Right lobe of liver (tissue), 6 donors: ENCODE data around the gene XRCC4. TPM values are rescaled to one million over a fixed set of nuclear protein-coding genes. Genes with fewer than 3 reads are reported as not detected.

Experiments used
- ATAC-seq, 4 donors: fragments of 200-7000 bp; cut with Tn5 transposase; one replicate each; pipeline ENCODE4 v1.9.1; 2020; ENCODE audit warnings: mild to moderate bottlenecking in 4 of 4, moderate library complexity in 4 of 4
- DNase-seq, 3 donors: peaks; one replicate each; pipeline ENCODE4 v3.0.0-alpha.2; 2020
- H3K27ac ChIP-seq, 3 donors: fragments of 200-600 bp; one replicate each; pipeline ENCODE4 v1.8.0; 2022
- H3K27me3 ChIP-seq, 2 donors: fragments of 200-600 bp; one replicate each; pipeline ENCODE4 v1.8.0; 2022
- H3K36me3 ChIP-seq, 4 donors: fragments of 200-600 bp; sonication (generic) in 1 of 4; one replicate each; pipeline versions ENCODE4 v1.5.1 to v1.8.0; 2017 to 2022; ENCODE audit warnings: control low read depth in 1 of 4
- H3K4me1 ChIP-seq, 4 donors: fragments of 200-600 bp; sonication (generic) in 1 of 4; one replicate each; pipeline versions ENCODE4 v1.5.1 to v1.8.0; 2017 to 2022; ENCODE audit warnings: control low read depth in 1 of 4
- H3K4me3 ChIP-seq, 3 donors: fragments of 200-600 bp; one replicate each; pipeline ENCODE4 v1.8.0; 2022
- H3K9me3 ChIP-seq, 4 donors: fragments of 200-600 bp; sonication (generic) in 1 of 4; one replicate each; pipeline versions ENCODE4 v1.5.1 to v1.8.0; 2017 to 2022; ENCODE audit warnings: control low read depth in 1 of 4
- POLR2A ChIP-seq: fragments of 450-650 bp; IDR thresholded peaks from one replicate; pipeline ENCODE4 v1.6.1; 2017; ENCODE audit warnings: antibody characterized with exemption, mild to moderate bottlenecking
- WGBS: methylation state at CpG from one replicate; pipeline ENCODE4 v1.1.6; 2018; ENCODE audit warnings: low coverage, low lambda C conversion rate; ENCODE audit not compliant: insufficient coverage; ENCODE audit errors: missing lambda C conversion rate; 5-methylcytosine and 5-hydroxymethylcytosine counted together
- intact Hi-C, 2 donors: fragments of 100-400 bp; cut with DNase I; formaldehyde crosslinking; loops; one replicate each; pipeline versions ENCODE4 v1.11.2 to v1.14.1; 2022
- total RNA-seq, 6 experiments: library from RNA; depleted of rRNA in 2 of 6; stranded (reverse); fragments of >200 nt in 2 of 6; fragmentation: NEBNext Ultra II Directional in 3 of 6; extraction: Animal tissue kit (Norgen Biotek cat#: 25700) in 3 of 6; gene quantifications; one replicate each; pipeline versions ENCODE4 v1.1.0 to v1.2.4, GENCODE V29; 2016 to 2023
- TF ChIP-seq, protein P1 (sequence below), 4 donors: fragments of 200-600 bp in 3 of 4; fragments of 450-650 bp in 1 of 4; IDR thresholded peaks; one replicate each; pipeline versions ENCODE4 v1.5.1 to v1.8.0; 2016 to 2022; ENCODE audit warnings: antibody characterized with exemption in 4 of 4, mild to moderate bottlenecking in 2 of 4
- donor health status: DM: no; HTN: yes; CAD: no.
- donor health status: DM: no; HTN: no; CAD: no.
- donor health status: DM: no; HTN: no; CAD: no.
- donor health status: DM: no; HTN: yes; CAD: no.
- donor health status: DM: no; HTN: yes; CAD: no.

The XRCC4 gene
- total RNA-seq, 6 experiments from 2014 or later = 1.6 to 4.8 (median 2.5) TPM

DNA sequence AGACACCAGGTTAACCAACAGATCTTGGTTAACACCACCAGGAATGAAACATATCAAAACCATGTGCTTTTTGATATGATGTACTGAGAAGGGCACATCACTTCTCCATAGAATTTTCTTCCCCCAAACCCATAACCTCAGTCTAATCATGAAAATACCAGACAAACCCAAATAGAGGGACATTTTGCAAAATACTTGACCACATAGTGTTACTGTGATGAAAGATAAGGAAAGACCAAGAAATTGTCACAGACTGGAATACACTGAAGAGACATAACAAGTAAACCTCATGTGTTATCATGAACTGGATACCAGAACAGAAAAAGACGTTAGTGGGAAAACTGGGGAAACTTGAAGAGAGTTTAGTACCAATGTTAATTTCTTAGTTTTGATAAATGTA, 319.3 kb downstream of the XRCC4 start:
- no peaks in the 10 kb centered on the region for H3K9me3 ChIP-seq
- intact Hi-C loops = no loop called here
- no peak for TF ChIP-seq POLR2A
- TF ChIP-seq, protein P1, sequence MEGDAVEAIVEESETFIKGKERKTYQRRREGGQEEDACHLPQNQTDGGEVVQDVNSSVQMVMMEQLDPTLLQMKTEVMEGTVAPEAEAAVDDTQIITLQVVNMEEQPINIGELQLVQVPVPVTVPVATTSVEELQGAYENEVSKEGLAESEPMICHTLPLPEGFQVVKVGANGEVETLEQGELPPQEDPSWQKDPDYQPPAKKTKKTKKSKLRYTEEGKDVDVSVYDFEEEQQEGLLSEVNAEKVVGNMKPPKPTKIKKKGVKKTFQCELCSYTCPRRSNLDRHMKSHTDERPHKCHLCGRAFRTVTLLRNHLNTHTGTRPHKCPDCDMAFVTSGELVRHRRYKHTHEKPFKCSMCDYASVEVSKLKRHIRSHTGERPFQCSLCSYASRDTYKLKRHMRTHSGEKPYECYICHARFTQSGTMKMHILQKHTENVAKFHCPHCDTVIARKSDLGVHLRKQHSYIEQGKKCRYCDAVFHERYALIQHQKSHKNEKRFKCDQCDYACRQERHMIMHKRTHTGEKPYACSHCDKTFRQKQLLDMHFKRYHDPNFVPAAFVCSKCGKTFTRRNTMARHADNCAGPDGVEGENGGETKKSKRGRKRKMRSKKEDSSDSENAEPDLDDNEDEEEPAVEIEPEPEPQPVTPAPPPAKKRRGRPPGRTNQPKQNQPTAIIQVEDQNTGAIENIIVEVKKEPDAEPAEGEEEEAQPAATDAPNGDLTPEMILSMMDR (IDR thresholded peaks at IDR 0.05) = no peak
- DNase-seq (no peak), ATAC-seq (no peak)
- H3K4me3 ChIP-seq = no peak overlapping the region
- H3K4me1 ChIP-seq = no peaks in the 10 kb centered on the region
- H3K36me3 ChIP-seq = no peaks in the 10 kb centered on the region
- H3K27ac ChIP-seq = no peak overlapping the region
- no peaks in the 10 kb centered on the region for H3K27me3 ChIP-seq
- 50% methylated on average over 1 of the region's 1 CpG for WGBS

DNA sequence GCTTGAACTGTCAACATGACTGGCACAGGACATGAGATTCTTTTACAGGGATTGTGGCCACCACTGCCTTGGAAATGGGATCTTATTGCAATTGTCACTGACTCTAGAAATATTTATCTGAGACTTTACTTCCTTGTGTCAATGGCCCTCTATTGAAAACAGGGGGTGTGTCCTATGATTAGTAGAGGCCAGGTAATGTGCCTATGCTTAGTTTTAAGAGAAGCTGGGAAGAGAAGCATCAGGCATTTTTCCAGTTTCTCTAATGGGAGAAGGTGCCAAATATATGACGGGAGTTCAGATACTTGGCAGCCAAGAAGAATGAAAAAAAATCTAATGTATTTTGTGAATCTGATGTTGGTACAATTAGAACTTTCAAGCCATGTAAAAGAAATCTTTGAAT, 320.3 kb downstream of the XRCC4 start:
- Histone ChIP-seq H3K27me3 (no peaks in the 10 kb centered on the region), H3K36me3 (no peaks in the 10 kb centered on the region), H3K4me3 (no peak overlapping the region), H3K9me3 (no peaks in the 10 kb centered on the region), H3K27ac (no peak overlapping the region), H3K4me1 (no peaks in the 10 kb centered on the region)
- no peak for DNase-seq
- no peak for ATAC-seq
- intact Hi-C loops = no loop called here
- 75% methylated on average over 1 of the region's 1 CpG for WGBS
- no peak for TF ChIP-seq POLR2A
- TF ChIP-seq, protein P1 (IDR thresholded peaks at IDR 0.05) = no peak

DNA sequence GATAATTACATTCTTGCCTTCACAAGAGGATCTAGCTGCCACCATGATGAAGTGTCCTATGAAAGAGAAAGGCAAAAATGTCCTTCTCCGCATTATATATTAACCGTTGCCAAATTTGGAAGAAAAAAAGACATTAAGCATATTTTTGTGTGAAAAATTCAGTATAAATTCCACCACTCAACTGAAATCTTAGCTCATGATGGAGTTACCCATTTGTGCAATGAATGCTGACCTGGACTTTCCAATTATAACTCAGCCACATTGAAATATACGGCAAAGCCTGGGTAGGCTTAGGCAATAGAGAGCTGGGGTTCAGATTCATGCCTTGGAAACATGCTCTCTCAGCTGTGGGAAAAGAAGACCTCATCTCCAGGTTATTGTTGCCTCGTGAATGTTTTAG, 322.9 kb downstream of the XRCC4 start:
- no peak overlapping the region for H3K4me3 ChIP-seq
- no peaks in the 10 kb centered on the region for H3K9me3 ChIP-seq
- H3K4me1 ChIP-seq = no peaks in the 10 kb centered on the region
- ATAC-seq (no peak), DNase-seq (no peak)
- no peak overlapping the region for H3K27ac ChIP-seq
- intact Hi-C loops = no loop called here
- WGBS = 71% methylated on average over 4 of the region's 4 CpGs
- no peaks in the 10 kb centered on the region for H3K27me3 ChIP-seq
- TF ChIP-seq, protein P1 (IDR thresholded peaks at IDR 0.05) = no peak
- TF ChIP-seq POLR2A = no peak
- no peaks in the 10 kb centered on the region for H3K36me3 ChIP-seq

DNA sequence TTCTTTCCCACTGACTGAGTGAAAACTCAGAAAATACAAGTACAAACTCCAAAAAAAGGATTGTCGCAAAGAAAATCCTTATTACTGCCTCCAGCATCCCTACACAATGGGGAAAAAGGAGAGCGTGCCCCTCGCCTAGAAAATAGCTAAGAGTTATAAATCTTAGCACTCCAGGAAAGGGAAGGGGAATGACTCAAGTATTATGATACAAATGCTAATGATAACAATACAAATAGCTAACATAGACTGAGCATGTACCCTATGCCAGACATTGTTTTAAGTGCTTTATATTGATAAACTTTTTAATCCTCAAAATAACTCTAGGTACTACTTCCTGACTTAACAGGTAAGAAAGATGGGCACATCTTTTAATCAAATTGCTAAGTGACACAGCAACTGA, 323.4 kb downstream of the XRCC4 start:
- TF ChIP-seq POLR2A = no peak
- TF ChIP-seq, protein P1 (IDR thresholded peaks at IDR 0.05) = no peak
- WGBS = 75% methylated on average over 3 of the region's 3 CpGs
- H3K36me3 ChIP-seq = no peaks in the 10 kb centered on the region
- no peak for ATAC-seq
- no peak overlapping the region for H3K4me3 ChIP-seq
- intact Hi-C loops = no loop called here
- H3K4me1 ChIP-seq = no peaks in the 10 kb centered on the region
- no peak overlapping the region for H3K27ac ChIP-seq
- DNase-seq = no peak
- no peaks in the 10 kb centered on the region for H3K9me3 ChIP-seq
- no peaks in the 10 kb centered on the region for H3K27me3 ChIP-seq

DNA sequence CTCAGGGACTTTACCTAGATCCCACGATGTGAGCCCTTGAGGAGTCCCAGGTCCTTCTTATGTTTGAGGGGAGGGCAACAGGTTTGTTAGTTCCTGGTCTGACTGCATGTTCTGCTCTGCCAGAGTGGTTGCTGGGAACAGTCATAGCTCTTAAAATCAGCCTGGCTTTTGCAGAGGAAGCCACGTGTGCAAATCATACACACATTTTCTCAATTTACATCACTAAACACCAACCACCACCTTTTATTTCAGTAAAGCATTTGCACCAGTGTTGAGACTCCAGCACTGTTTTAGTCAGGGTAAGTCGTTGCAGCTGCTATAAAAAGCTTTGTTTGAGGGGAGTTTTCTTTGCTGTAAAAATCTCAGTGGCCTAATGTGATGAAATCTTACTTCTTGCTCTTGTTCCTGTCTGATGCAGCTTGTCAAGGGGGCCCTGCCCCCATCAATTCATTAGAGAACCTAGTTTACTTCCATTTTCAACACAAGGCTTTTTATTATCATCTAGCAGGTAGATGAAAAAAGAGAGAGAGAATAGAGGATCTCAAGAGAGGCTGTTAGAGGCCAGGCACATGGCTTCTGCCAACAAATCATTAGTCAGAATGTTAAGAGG, 323.9 kb downstream of the XRCC4 start:
- no peak for ATAC-seq
- Histone ChIP-seq H3K36me3 (no peaks in the 10 kb centered on the region), H3K27me3 (no peaks in the 10 kb centered on the region), H3K9me3 (no peaks in the 10 kb centered on the region), H3K4me1 (no peaks in the 10 kb centered on the region), H3K27ac (no peak overlapping the region), H3K4me3 (no peak overlapping the region)
- DNase-seq = no peak
- intact Hi-C loops = no loop called here
- WGBS = 22% methylated on average over 3 of the region's 3 CpGs
- TF ChIP-seq, protein P1 (IDR thresholded peaks at IDR 0.05) = no peak
- no peak for TF ChIP-seq POLR2A
